Osteocyte (in vitro differentiated cells): ENCODE data around the gene KRTAP6-1. TPM values are rescaled to one million over a fixed set of nuclear protein-coding genes. Genes with fewer than 3 reads are reported as not detected.

Experiments
- DNase-seq: peaks from one replicate; pipeline ENCODE4 v3.0.0; 2021; ENCODE audit warnings: mixed read lengths; ENCODE audit not compliant: unreplicated experiment; ENCODE audit errors: extremely low spot score
- H3K27ac Mint-ChIP-seq: one replicate; pipeline ENCODE4 v1.8.0; 2021; ENCODE audit warnings: mild to moderate bottlenecking, mixed read lengths; ENCODE audit not compliant: unreplicated experiment
- H3K27me3 Mint-ChIP-seq: one replicate; pipeline ENCODE4 v1.8.0; 2021; ENCODE audit warnings: mixed read lengths; ENCODE audit not compliant: unreplicated experiment
- H3K36me3 Mint-ChIP-seq: one replicate; pipeline ENCODE4 v1.8.0; 2021; ENCODE audit warnings: mixed read lengths; ENCODE audit not compliant: unreplicated experiment
- H3K4me1 Mint-ChIP-seq: one replicate; pipeline ENCODE4 v1.8.0; 2021; ENCODE audit warnings: mixed read lengths; ENCODE audit not compliant: unreplicated experiment
- H3K4me3 Mint-ChIP-seq: one replicate; pipeline ENCODE4 v1.8.0; 2021; ENCODE audit warnings: mild to moderate bottlenecking, moderate library complexity, mixed read lengths; ENCODE audit not compliant: unreplicated experiment
- H3K9me3 Mint-ChIP-seq: one replicate; pipeline ENCODE4 v1.8.0; 2021; ENCODE audit warnings: mixed read lengths; ENCODE audit not compliant: unreplicated experiment
- CTCF ChIP-seq: fragments of 200-600 bp; sonication (generic); IDR thresholded peaks from 2 replicates; pipeline ENCODE4 v1.5.0; 2021; ENCODE audit warnings: antibody characterized with exemption, mild to moderate bottlenecking, moderate library complexity
- total RNA-seq: library from RNA; stranded (reverse); gene quantifications from 2 replicates; pipeline ENCODE4 v1.2.1, GENCODE V29; 2021

The KRTAP6-1 gene
- total RNA-seq, 1 donor from 2014 or later = not detected

DNA sequence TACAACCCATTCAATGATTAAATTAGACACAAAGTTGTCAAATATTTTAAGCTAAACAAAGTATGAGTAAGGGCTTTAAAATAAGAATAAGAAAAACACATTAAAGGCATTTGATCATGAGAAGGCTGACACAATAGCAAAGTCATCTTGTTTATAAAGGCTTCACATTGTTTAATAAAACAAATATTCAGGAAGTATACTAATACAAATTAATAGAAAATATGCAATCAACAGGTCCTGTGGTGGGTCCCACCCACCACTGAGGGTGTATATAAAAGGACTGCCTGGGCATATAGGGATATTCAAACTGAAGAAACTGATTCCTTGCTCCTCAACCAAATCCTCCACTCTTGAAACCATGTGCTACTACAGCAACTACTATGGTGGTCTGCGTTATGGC lies 21.2 kb upstream of the KRTAP6-1 start, which contains the start of gene KRTAP20-2:
KRTAP20-2 (plus strand) TSS at position 301 of the 400 bp plus-strand sequence; CDS start at position 359, 58 bp downstream.
- Mint-ChIP-seq H3K9me3 (peaks cover 10% of the 10 kb centered on the region), H3K4me3 (no peak within 1 kb of the TSS), H3K36me3 (no peaks in the 10 kb centered on the region), H3K27me3 (no peaks in the 10 kb centered on the region), H3K27ac (no peak within 1 kb of the TSS), H3K4me1 (no peaks in the 10 kb centered on the region)
- DNase-seq = no peak
- TF ChIP-seq CTCF = no peak

DNA sequence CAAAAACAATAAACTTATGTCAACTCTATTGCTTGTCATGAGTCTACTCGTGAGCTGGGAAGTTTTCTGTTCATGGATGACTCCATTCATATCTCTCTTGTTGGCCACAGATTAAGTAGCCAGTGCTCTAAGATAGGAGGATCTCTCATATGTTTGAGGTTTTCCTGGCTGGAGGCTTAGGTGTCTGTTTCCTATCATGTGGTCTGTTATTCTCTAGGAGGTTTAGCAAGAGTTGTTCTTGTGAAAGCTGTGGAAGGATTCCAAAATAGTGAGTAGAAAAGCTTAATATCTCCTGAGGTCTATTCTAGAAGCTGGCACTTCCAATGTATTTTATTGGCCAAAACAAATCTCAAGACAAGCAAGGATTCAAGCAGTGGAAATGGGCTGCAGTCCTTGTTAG lies 15.5 kb upstream of the KRTAP6-1 start:
- Mint-ChIP-seq H3K4me1 (no peaks in the 10 kb centered on the region), H3K27me3 (no peaks in the 10 kb centered on the region), H3K27ac (no peak overlapping the region), H3K36me3 (no peaks in the 10 kb centered on the region), H3K9me3 (peaks cover 19% of the 10 kb centered on the region), H3K4me3 (no peak overlapping the region)
- DNase-seq = no peak
- TF ChIP-seq CTCF = no peak

- no peaks in the 10 kb centered on the region for H3K36me3 Mint-ChIP-seq
- no peak overlapping the region for H3K4me3 Mint-ChIP-seq
- H3K27me3 Mint-ChIP-seq = no peaks in the 10 kb centered on the region
- H3K9me3 Mint-ChIP-seq = peaks cover 19% of the 10 kb centered on the region
- no peak overlapping the region for H3K27ac Mint-ChIP-seq
- no peak for TF ChIP-seq CTCF
- DNase-seq = no peak
- H3K4me1 Mint-ChIP-seq = no peaks in the 10 kb centered on the region
Measured at GRCh38 chr21:30628109-30628508, 14.4 kb upstream of the KRTAP6-1 start.

DNA sequence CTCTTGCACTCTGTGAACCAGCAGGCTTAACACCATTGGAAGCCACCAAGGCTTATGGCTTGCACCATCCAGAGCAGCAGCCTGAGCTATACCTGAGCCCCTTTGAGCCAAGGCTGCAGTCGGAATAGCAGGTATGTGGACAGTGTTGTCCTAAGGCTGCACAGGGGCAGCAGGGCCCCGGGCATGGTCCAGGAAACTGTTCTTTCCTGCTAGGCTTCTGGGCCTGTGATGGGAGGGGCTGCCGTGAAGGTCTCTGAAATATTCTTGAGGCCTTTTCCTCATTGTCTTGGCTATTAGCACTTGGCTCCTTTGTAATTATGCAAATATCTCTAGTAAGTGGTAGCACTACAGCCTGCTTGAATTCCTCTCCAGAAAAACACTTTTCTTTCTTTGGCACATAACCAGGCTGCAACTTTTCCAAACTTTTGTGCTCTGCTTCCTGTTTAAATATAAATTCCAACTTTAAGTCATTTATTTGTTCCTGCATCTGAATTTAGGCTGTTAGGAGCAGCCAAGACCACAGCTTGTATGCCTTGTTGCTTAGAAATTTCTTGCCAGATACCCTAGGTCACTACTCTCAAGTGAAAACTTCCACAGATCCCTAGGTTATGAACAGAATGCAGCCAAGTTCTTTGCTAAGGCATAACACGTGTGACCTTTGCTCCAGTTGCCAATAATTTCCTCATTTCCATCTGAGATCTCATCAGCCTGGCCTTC lies 11.9 kb upstream of the KRTAP6-1 start:
- Mint-ChIP-seq H3K4me3 (no peak overlapping the region), H3K27me3 (no peaks in the 10 kb centered on the region), H3K4me1 (peaks cover 3% of the 10 kb centered on the region), H3K27ac (no peak overlapping the region), H3K36me3 (no peaks in the 10 kb centered on the region), H3K9me3 (peaks cover 9% of the 10 kb centered on the region)
- no peak for TF ChIP-seq CTCF
- no peak for DNase-seq

GRCh38 chr21:30623362-30623761 lies 9.6 kb upstream of the KRTAP6-1 start:
- no peak for DNase-seq
- H3K4me1 Mint-ChIP-seq = peaks cover 6% of the 10 kb centered on the region
- no peak overlapping the region for H3K4me3 Mint-ChIP-seq
- H3K27me3 Mint-ChIP-seq = no peaks in the 10 kb centered on the region
- peaks cover 15% of the 10 kb centered on the region for H3K9me3 Mint-ChIP-seq
- TF ChIP-seq CTCF = no peak
- H3K36me3 Mint-ChIP-seq = no peaks in the 10 kb centered on the region
- no peak overlapping the region for H3K27ac Mint-ChIP-seq
